Skin of body (tissue), 2 donors: ENCODE measurements around the gene RAB28. TPM values are rescaled to one million over a fixed set of nuclear protein-coding genes. Genes with fewer than 3 reads are reported as not detected.
"Not testable (repeated sequence)": the region's sequence is repeated elsewhere in the genome, so short reads cannot be mapped to it uniquely, and the experiment has no call there.

Experiments used
- DNase-seq: peaks from one replicate; lab custom pipeline; 2025; lab: John Stamatoyannopoulos, UW
- total RNA-seq: library from RNA; depleted of rRNA; stranded (reverse); fragments of >200 nt; gene quantifications from one replicate; pipeline ENCODE4 v1.2.3, GENCODE V29; 2014

The RAB28 gene
- total RNA-seq, 1 donor from 2014 or later = 19.3 TPM

- DNase-seq = no peak
Observed at GRCh38 chr4:13452927-13453579, 31.1 kb downstream of the RAB28 start.

GRCh38 chr4:13449590-13449989 is 34.5 kb downstream of the RAB28 start:
- DNase-seq = no peak

- no peak for DNase-seq
Observed at GRCh38 chr4:13445841-13446790, 38.0 kb downstream of the RAB28 start.

- DNase-seq = no peak
Observed at GRCh38 chr4:13441506-13441905, 42.6 kb downstream of the RAB28 start.

GRCh38 chr4:13436962-13437361 is 47.2 kb downstream of the RAB28 start:
- DNase-seq = no peak

GRCh38 chr4:13432453-13432852 is 51.7 kb downstream of the RAB28 start:
- no peak for DNase-seq

GRCh38 chr4:13430834-13431568 is 53.1 kb downstream of the RAB28 start:
- no peak for DNase-seq

- DNase-seq = no peak
Observed at GRCh38 chr4:13427599-13428325, 56.4 kb downstream of the RAB28 start.

- no peak for DNase-seq
Observed at GRCh38 chr4:13415068-13415785, 68.9 kb downstream of the RAB28 start.

GRCh38 chr4:13413729-13414437 is 70.3 kb downstream of the RAB28 start:
- no peak for DNase-seq

- DNase-seq = no peak
Observed at GRCh38 chr4:13411942-13412341, 72.2 kb downstream of the RAB28 start.

GRCh38 chr4:13409324-13409723 is 74.8 kb downstream of the RAB28 start:
- DNase-seq = no peak

GRCh38 chr4:13406156-13406555 is 78.0 kb downstream of the RAB28 start:
- DNase-seq = not testable (repeated sequence)

GRCh38 chr4:13403833-13404232 is 80.3 kb downstream of the RAB28 start:
- no peak for DNase-seq

GRCh38 chr4:13403326-13403725 is 80.8 kb downstream of the RAB28 start:
- DNase-seq = no peak

GRCh38 chr4:13399257-13399656 is 84.9 kb downstream of the RAB28 start:
- no peak for DNase-seq

GRCh38 chr4:13396161-13396560 is 88.0 kb downstream of the RAB28 start:
- no peak for DNase-seq

GRCh38 chr4:13389901-13390300 is 94.2 kb downstream of the RAB28 start:
- not testable (repeated sequence) for DNase-seq

- no peak for DNase-seq
Observed at GRCh38 chr4:13386405-13387107, 97.6 kb downstream of the RAB28 start.
